WTC11 (cell line): ENCODE measurements around the gene CDS1.
"Not testable (repeated sequence)": the region's sequence is repeated elsewhere in the genome, so short reads cannot be mapped to it uniquely, and the experiment has no call there.

ENCODE experiments used
- CBFB ChIP-seq: sonication (generic); formaldehyde crosslinking; IDR thresholded peaks from 2 replicates; pipeline ENCODE4 v1.8.1; 2022; ENCODE audit warnings: mild to moderate bottlenecking, low read depth, missing genetic modification reagents
- CREB1 ChIP-seq: sonication (generic); formaldehyde crosslinking; IDR thresholded peaks from 2 replicates; pipeline ENCODE4 v1.8.0; 2023; ENCODE audit warnings: mild to moderate bottlenecking, missing genetic modification reagents
- CTCF ChIP-seq: fragments of 200-600 bp; IDR thresholded peaks from 2 replicates; pipeline ENCODE4 v1.8.0; 2022; ENCODE audit warnings: antibody characterized with exemption
- FOXK1 ChIP-seq: sonication (generic); formaldehyde crosslinking; IDR thresholded peaks from 2 replicates; pipeline ENCODE4 v1.8.0; 2022; ENCODE audit warnings: mild to moderate bottlenecking, moderate library complexity, missing genetic modification reagents
- KAT7 ChIP-seq: sonication (generic); formaldehyde crosslinking; IDR thresholded peaks from 2 replicates; pipeline ENCODE4 v1.8.1; 2023; ENCODE audit warnings: missing genetic modification reagents, mild to moderate bottlenecking, borderline replicate concordance
- NR2C2 ChIP-seq: sonication (generic); formaldehyde crosslinking; IDR thresholded peaks from 2 replicates; pipeline ENCODE4 v1.8.0; 2022; ENCODE audit warnings: mild to moderate bottlenecking, missing genetic modification reagents
- TP53 ChIP-seq: sonication (generic); formaldehyde crosslinking; IDR thresholded peaks from 2 replicates; pipeline ENCODE4 v1.8.1; 2023; ENCODE audit warnings: mild to moderate bottlenecking, missing genetic modification reagents
- TF ChIP-seq, protein P1 (sequence below): sonication (generic); formaldehyde crosslinking; IDR thresholded peaks from 2 replicates; pipeline ENCODE4 v1.8.0; 2022; ENCODE audit warnings: missing genetic modification reagents
- TF ChIP-seq, protein P2 (sequence below): sonication (generic); formaldehyde crosslinking; IDR thresholded peaks from 2 replicates; pipeline ENCODE4 v1.8.1; 2022; ENCODE audit warnings: mild to moderate bottlenecking, missing genetic modification reagents, moderate library complexity, borderline replicate concordance

DNA sequence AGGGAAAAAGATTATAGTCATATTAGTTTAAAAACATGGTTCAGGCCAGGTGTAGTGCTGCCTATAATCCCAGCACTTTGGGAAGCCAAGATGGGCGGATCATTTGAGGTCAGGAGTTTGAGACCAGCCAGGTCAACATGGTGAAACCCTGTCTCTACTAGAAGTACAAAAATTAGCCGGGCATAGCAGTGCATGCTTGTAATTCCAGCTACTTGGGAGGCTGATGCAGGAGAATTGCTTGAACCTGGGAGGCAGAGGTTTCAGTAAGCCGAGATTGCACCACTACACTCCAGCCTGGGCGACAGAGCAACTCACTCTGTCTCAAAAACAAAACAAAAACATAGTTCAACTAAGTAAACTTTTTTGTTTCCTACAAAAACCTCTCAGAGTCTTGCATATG lies 99.7 kb downstream of the CDS1 start:
- TF ChIP-seq CTCF; KAT7 (CRISPR knock-in tag); CREB1; NR2C2; FOXK1; TP53; CBFB (CRISPR knock-in tag): not testable (repeated sequence)
- TF ChIP-seq, protein P1, sequence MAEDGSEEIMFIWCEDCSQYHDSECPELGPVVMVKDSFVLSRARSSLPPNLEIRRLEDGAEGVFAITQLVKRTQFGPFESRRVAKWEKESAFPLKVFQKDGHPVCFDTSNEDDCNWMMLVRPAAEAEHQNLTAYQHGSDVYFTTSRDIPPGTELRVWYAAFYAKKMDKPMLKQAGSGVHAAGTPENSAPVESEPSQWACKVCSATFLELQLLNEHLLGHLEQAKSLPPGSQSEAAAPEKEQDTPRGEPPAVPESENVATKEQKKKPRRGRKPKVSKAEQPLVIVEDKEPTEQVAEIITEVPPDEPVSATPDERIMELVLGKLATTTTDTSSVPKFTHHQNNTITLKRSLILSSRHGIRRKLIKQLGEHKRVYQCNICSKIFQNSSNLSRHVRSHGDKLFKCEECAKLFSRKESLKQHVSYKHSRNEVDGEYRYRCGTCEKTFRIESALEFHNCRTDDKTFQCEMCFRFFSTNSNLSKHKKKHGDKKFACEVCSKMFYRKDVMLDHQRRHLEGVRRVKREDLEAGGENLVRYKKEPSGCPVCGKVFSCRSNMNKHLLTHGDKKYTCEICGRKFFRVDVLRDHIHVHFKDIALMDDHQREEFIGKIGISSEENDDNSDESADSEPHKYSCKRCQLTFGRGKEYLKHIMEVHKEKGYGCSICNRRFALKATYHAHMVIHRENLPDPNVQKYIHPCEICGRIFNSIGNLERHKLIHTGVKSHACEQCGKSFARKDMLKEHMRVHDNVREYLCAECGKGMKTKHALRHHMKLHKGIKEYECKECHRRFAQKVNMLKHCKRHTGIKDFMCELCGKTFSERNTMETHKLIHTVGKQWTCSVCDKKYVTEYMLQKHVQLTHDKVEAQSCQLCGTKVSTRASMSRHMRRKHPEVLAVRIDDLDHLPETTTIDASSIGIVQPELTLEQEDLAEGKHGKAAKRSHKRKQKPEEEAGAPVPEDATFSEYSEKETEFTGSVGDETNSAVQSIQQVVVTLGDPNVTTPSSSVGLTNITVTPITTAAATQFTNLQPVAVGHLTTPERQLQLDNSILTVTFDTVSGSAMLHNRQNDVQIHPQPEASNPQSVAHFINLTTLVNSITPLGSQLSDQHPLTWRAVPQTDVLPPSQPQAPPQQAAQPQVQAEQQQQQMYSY (CRISPR knock-in tag), result not testable (repeated sequence)
- TF ChIP-seq, protein P2, sequence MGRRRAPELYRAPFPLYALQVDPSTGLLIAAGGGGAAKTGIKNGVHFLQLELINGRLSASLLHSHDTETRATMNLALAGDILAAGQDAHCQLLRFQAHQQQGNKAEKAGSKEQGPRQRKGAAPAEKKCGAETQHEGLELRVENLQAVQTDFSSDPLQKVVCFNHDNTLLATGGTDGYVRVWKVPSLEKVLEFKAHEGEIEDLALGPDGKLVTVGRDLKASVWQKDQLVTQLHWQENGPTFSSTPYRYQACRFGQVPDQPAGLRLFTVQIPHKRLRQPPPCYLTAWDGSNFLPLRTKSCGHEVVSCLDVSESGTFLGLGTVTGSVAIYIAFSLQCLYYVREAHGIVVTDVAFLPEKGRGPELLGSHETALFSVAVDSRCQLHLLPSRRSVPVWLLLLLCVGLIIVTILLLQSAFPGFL (CRISPR knock-in tag), result not testable (repeated sequence)
